GM23338 (cell line): Measurements from ENCODE around the gene NDNF. TPM values are rescaled to one million over a fixed set of nuclear protein-coding genes. Genes with fewer than 3 reads are reported as not detected.
A peak's percentile ranks its signal among the peaks of the same experiment; 100 is the strongest.

Source experiments
- ATAC-seq: fragments of 200-7000 bp; cut with Tn5 transposase; 3 replicates; pipeline ENCODE4 v1.9.1; 2020
- DNase-seq: peaks from one replicate; pipeline ENCODE4 v3.0.0-alpha.2; 2015; ENCODE audit warnings: low spot score
- H2AFZ ChIP-seq: fragments of 200-600 bp; sonication (generic); 2 replicates; pipeline ENCODE4 v1.8.0; 2016; ENCODE audit warnings: antibody characterized with exemption, mild to moderate bottlenecking, moderate library complexity
- H3F3A ChIP-seq: fragments of 200-600 bp; sonication (generic); replicated peaks from 2 replicates; pipeline ENCODE4 v1.8.0; 2017; ENCODE audit warnings: antibody characterized with exemption, mixed run types, low read depth
- H3K27ac ChIP-seq: fragments of 200-600 bp; sonication (generic); 2 replicates; pipeline ENCODE4 v1.6.1; 2016; ENCODE audit warnings: low read depth
- H3K27me3 ChIP-seq: fragments of 200-600 bp; sonication (generic); 2 replicates; pipeline ENCODE4 v1.8.0; 2016; ENCODE audit warnings: mild to moderate bottlenecking, mixed run types, moderate library complexity; ENCODE audit not compliant: insufficient read depth
- H3K36me3 ChIP-seq: fragments of 200-600 bp; sonication (generic); 2 replicates; pipeline ENCODE4 v1.8.0; 2016; ENCODE audit warnings: mild to moderate bottlenecking; ENCODE audit not compliant: insufficient read depth
- H3K4me1 ChIP-seq: fragments of 200-600 bp; sonication (generic); 2 replicates; pipeline ENCODE4 v1.8.0; 2016; ENCODE audit warnings: mild to moderate bottlenecking, moderate library complexity; ENCODE audit not compliant: insufficient read depth
- H3K4me2 ChIP-seq: fragments of 200-600 bp; sonication (generic); 2 replicates; pipeline ENCODE4 v1.7.1; 2017; ENCODE audit warnings: mixed run types
- H3K4me3 ChIP-seq: fragments of 200-600 bp; sonication (generic); 2 replicates; pipeline ENCODE4 v1.6.1; 2016; ENCODE audit warnings: mixed run types
- H3K79me2 ChIP-seq: fragments of 200-600 bp; sonication (generic); replicated peaks from 2 replicates; pipeline ENCODE4 v1.8.0; 2017; ENCODE audit warnings: mild to moderate bottlenecking; ENCODE audit not compliant: insufficient read depth
- H3K9me2 ChIP-seq: fragments of 200-600 bp; sonication (generic); 2 replicates; pipeline ENCODE4 v1.8.0; 2017; ENCODE audit not compliant: insufficient read depth
- H4K20me1 ChIP-seq: fragments of 200-600 bp; sonication (generic); replicated peaks from 2 replicates; pipeline ENCODE4 v1.8.0; 2017; ENCODE audit warnings: mild to moderate bottlenecking; ENCODE audit not compliant: insufficient read depth
- H3K27ac Mint-ChIP-seq: 2 replicates; pipeline ENCODE4 v1.8.0; 2020; ENCODE audit warnings: inconsistent platforms, mild to moderate bottlenecking, moderate library complexity, mixed read lengths
- H3K27me3 Mint-ChIP-seq: 3 replicates; pipeline ENCODE4 v1.8.0; 2022; ENCODE audit warnings: low read depth, mild to moderate bottlenecking, moderate library complexity, mixed read lengths, inconsistent platforms; ENCODE audit not compliant: insufficient read depth, poor library complexity
- H3K36me3 Mint-ChIP-seq: 3 replicates; pipeline ENCODE4 v1.8.0; 2021; ENCODE audit warnings: low read depth, mild to moderate bottlenecking, inconsistent platforms, moderate library complexity, mixed read lengths
- H3K4me1 Mint-ChIP-seq: 3 replicates; pipeline ENCODE4 v1.8.0; 2020; ENCODE audit warnings: mild to moderate bottlenecking, inconsistent platforms, mixed read lengths
- H3K4me3 Mint-ChIP-seq: 3 replicates; pipeline ENCODE4 v1.8.0; 2021; ENCODE audit warnings: moderate library complexity, mild to moderate bottlenecking, inconsistent platforms, mixed read lengths
- H3K9me3 Mint-ChIP-seq: 3 replicates; pipeline ENCODE4 v1.8.0; 2020; ENCODE audit warnings: moderate library complexity, mild to moderate bottlenecking, inconsistent platforms, mixed read lengths
- CTCF ChIP-seq, 2 experiments: fragments of 200-600 bp in 1 of 2; sonication (generic) in 1 of 2; conservative IDR thresholded peaks; 2 replicates each; pipeline versions ENCODE4 v1.5.1 to v1.6.1; 2016 to 2017; ENCODE audit warnings: antibody characterized with exemption in 2 of 2, low read depth in 2 of 2, mild to moderate bottlenecking in 2 of 2, moderate library complexity in 1 of 2
- ETS1 ChIP-seq: IDR thresholded peaks from 2 replicates; pipeline ENCODE4 v1.6.1; 2016; ENCODE audit warnings: antibody characterized with exemption
- EZH2 ChIP-seq: fragments of 200-600 bp; sonication (generic); IDR thresholded peaks from one replicate; pipeline ENCODE4 v1.8.0; 2017; ENCODE audit warnings: antibody characterized with exemption, mild to moderate bottlenecking, low read depth; ENCODE audit not compliant: unreplicated experiment
- EZH2phosphoT487 ChIP-seq: fragments of 200-600 bp; sonication (generic); IDR thresholded peaks from one replicate; pipeline ENCODE4 v1.8.1; 2018; ENCODE audit warnings: antibody characterized with exemption; ENCODE audit not compliant: unreplicated experiment
- JUNB ChIP-seq: IDR thresholded peaks from one replicate; pipeline ENCODE4 v1.6.1; 2016; ENCODE audit warnings: antibody characterized with exemption; ENCODE audit not compliant: unreplicated experiment
- NANOG ChIP-seq: IDR thresholded peaks from 2 replicates; pipeline ENCODE4 v1.6.1; 2016; ENCODE audit warnings: antibody characterized with exemption, borderline replicate concordance
- POLR2AphosphoS5 ChIP-seq: IDR thresholded peaks from 2 replicates; pipeline ENCODE4 v1.6.1; 2016; ENCODE audit warnings: antibody characterized with exemption, low read depth
- REST ChIP-seq: IDR thresholded peaks from one replicate; pipeline ENCODE4 v1.6.1; 2018; ENCODE audit warnings: antibody characterized with exemption; ENCODE audit not compliant: unreplicated experiment
- STAT1 ChIP-seq: IDR thresholded peaks from one replicate; pipeline ENCODE4 v1.6.1; 2016; ENCODE audit warnings: antibody characterized with exemption; ENCODE audit not compliant: unreplicated experiment
- ZNF114 ChIP-seq: fragments of 250-450 bp; sonication (Bioruptor Pico); IDR thresholded peaks from 2 replicates; pipeline ENCODE4 v1.5.0; 2020; ENCODE audit warnings: mild to moderate bottlenecking, moderate library complexity
- ZNF331 ChIP-seq: fragments of 250-450 bp; sonication (Bioruptor Pico); IDR thresholded peaks from 2 replicates; pipeline ENCODE4 v1.5.0; 2020; ENCODE audit warnings: low read depth, mild to moderate bottlenecking, moderate library complexity
- ZNF462 ChIP-seq: fragments of 250-450 bp; sonication (Bioruptor Pico); IDR thresholded peaks from 2 replicates; pipeline ENCODE4 v1.5.0; 2020; ENCODE audit warnings: mild to moderate bottlenecking, moderate library complexity
- polyA plus RNA-seq: library from polyadenylated mRNA; unstranded; fragments of >200 nt; fragmentation: Nextera tagmentation; extraction: Ambion mirVana; gene quantifications from 2 replicates; pipeline ENCODE4 v1.2.1, GENCODE V29; 2016
- total RNA-seq: library from RNA; depleted of rRNA; stranded (reverse); fragments of >200 nt; shearing (Covaris generic); gene quantifications from 2 replicates; pipeline ENCODE4 v1.2.3, GENCODE V29; 2014

The NDNF gene
- total and polyA plus RNA-seq, 2 experiments from 2014 or later: 0.31 to 0.73 TPM

GRCh38 chr4:121073004-121073435, 685 bp upstream of the NDNF start:
- peaks cover 25% of the 10 kb centered on the region for H3K4me1 ChIP-seq
- peak overlapping the region; percentile 99 for H2AFZ ChIP-seq
- no peak overlapping the region for H3K27ac ChIP-seq
- DNase-seq (peak; percentile 41), ATAC-seq (peak; percentile 14)
- no peaks in the 10 kb centered on the region for H3K9me3 Mint-ChIP-seq
- H3K27me3 ChIP-seq: peaks cover 67% of the 10 kb centered on the region
- peaks cover 41% of the 10 kb centered on the region for H3K27me3 Mint-ChIP-seq
- peak overlapping the region; percentile 87 for H3K4me3 Mint-ChIP-seq
- H3K4me3 ChIP-seq: peak overlapping the region; percentile 88
- H3K4me1 Mint-ChIP-seq: peaks cover 33% of the 10 kb centered on the region
- no peaks in the 10 kb centered on the region for H3F3A ChIP-seq
- no peaks in the 10 kb centered on the region for H3K36me3 ChIP-seq
- no peaks in the 10 kb centered on the region for H3K79me2 ChIP-seq
- no peaks in the 10 kb centered on the region for H3K9me2 ChIP-seq
- TF ChIP-seq NANOG (no peak), JUNB (no peak), CTCF (conservative IDR thresholded peaks at IDR 0.05; ENCODE audit: low read depth in 2 of 2) (no peak), ZNF114 (CRISPR knock-in tag) (no peak), STAT1 (no peak), ZNF331 (CRISPR knock-in tag) (no peak), ZNF462 (CRISPR knock-in tag) (no peak), REST (no peak), POLR2AphosphoS5 (no peak), EZH2phosphoT487 (no peak), EZH2 (no peak), ETS1 (no peak)
- no peaks in the 10 kb centered on the region for H4K20me1 ChIP-seq
- H3K36me3 Mint-ChIP-seq: no peaks in the 10 kb centered on the region
- no peak overlapping the region for H3K27ac Mint-ChIP-seq
- peak overlapping the region; percentile 93 for H3K4me2 ChIP-seq
